HL-60/S4 treated with phorbol 12-myristate 13-acetate at 8.2 ng/mL for 4 days and 3 days (cell line): ENCODE measurements around the gene DLG3.

ENCODE experiments used
- in situ Hi-C: fragments of 300-500 bp; cut with MboI; formaldehyde crosslinking; loops from 2 replicates; pipeline ENCODE4 v1.15.0; 2022; ENCODE audit warnings: low sequenced_read_pairs

DLG3 gene

DNA sequence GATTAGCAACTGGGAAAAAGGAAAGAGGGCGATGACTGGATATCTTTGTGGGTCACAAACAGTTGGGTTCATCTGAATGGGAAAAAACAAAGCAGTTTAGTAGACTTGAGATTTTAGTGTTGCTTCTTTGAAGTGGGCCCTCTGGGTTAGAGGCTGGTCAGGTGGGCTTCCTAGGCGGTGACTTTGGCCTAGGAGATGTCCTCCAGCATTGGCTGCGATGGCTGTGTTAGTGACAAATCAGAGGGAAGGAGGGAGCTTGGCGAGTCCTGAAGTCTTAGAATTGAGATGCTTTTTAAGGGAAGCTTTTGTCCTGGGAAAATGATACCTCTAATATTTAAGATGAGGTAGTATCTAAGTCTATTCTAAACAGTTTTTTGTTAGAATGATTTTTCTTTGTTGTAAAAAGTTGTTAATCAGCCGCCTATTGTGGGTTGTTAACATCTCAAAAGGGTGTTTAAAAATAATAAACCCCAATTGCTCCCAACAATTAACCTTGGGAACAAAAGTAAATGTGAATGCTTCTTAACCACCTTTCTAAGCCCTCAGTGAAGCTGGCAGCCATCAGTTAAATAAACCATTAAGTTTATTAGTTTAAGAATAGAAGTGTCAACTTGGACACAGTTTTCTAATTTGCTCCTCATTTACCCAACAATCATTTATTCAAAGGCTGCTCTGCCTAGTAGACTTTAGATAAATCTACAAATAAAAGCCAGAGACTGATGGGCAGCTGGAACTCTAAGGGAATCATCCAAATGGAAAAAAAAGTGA, 31.7 kb downstream of the DLG3 start:
- in situ Hi-C loops, result no loop called here

- in situ Hi-C loops, result no loop called here
These were observed 32.5 kb downstream of the DLG3 start for GRCh38 chrX:70476934-70477733.

GRCh38 chrX:70477734-70478075, 33.1 kb downstream of the DLG3 start:
- in situ Hi-C loops, result no loop called here

- in situ Hi-C loops, result no loop called here
These were observed 34.1 kb downstream of the DLG3 start for GRCh38 chrX:70478526-70479245.

GRCh38 chrX:70479247-70479921, 34.7 kb downstream of the DLG3 start:
- in situ Hi-C loops, result no loop called here

DNA sequence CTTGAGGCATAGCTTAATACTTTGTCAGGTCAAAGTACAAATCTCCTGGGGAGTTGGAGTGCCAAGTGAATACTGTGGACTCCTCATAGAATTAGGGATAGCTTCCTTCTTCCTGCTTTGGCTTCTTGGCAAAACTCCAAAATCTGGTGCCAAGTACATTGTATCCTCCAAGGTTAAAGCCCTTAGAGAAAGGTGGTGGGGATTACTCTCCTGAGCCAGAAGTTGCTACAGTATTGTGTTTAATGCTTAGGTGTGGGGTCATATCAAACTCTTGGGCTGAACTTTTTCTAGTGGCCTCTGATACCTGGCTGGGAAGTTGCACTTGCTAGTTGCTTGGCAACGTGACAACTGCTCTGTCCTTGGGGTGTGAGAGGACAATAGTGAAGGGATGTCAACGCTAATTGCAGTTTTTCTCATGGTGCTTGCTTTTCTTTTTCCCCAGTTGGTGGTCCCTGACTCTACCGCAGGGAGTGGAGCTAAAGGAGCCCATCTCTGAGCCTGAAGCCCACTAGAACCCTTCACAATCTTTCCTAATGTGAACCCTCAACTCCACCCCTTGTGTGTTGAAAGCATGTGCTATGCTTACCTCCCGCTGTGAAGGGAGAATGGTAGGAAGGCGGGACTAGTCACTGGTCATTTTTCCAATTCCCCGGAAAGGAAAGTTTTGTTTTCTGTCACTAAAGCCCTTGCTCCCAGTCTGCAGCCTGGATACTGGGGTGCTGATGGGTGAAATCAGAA, 35.5 kb downstream of the DLG3 start:
- in situ Hi-C loops, result no loop called here

DNA sequence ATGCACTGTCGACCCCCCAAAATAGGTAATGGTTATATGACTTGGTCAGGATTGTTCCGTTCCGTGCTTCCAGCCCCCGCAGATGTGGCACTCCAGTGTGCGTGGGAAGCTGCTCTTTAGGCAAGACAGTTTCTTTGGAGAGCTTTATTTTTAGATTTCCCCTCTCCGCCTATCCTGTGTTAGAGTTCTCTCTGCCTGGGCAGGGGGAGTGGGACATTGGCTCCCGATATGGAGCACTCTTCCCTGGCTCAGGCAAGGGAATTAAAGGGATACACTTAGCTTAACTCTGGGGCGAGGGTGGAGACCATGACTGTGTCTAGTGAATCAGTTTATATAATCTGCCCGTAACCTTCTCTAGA, 36.0 kb downstream of the DLG3 start:
- in situ Hi-C loops, result no loop called here

GRCh38 chrX:70481471-70482270, 37.0 kb downstream of the DLG3 start:
- in situ Hi-C loops, result no loop called here

DNA sequence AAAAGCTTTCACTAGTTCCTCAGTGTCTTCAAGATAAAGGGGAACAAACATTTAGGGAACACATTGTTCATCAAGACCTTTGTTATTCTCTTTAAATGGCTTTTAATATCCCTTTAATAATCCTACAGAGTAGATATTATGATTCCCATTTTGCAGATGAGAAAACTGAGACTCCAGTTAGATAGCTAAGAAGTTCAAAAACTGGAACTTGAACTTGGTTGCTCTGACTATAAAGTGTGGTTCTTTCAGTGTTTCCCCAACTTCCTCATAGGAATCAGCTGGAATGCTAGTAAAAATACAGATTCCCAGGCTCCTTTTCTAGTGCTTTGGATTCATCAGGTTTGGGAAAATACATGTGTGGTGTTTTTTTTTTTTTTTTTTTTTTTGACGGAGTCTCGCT, 37.7 kb downstream of the DLG3 start:
- in situ Hi-C loops, result no loop called here

DNA sequence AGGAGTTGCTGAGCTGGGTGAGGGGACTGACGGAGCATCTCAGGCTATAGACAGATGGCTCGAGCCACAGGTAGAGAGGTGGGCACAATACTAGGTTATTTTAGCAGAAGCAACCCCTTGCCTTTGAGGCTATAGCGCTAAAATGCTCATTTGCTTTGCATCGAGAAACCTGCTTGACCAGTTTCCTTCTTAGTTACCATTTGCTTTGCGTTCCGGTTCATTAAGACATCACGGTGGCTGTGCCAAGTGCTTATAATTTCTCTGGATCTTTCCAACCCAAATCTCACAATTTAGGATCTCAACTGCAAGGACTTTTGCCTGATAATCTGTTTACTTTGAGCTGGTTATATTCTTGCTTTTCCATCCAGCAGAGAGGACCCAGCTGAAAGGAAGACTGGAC, 40.8 kb downstream of the DLG3 start:
- in situ Hi-C loops, result no loop called here

DNA sequence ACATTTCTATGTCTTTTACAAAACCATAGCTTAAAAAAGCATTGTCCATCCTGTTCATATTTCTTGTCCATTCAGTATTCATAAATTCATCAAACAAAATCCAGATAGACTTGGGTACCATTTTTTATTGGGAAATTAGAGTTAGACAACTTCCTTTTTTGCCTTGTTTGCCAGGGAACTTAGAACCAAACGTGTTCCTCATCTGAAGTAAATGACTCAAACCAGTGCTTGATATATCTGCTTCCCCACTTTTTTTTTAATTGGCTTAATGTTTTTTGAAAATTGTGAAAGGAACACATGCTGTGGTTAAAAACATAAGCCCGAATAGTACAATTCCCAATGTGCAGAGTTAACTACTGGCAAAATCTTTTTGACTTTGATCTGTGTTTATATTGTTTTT, 44.2 kb downstream of the DLG3 start:
- in situ Hi-C loops, result no loop called here

GRCh38 chrX:70494441-70494840, 49.8 kb downstream of the DLG3 start:
- in situ Hi-C loops, result no loop called here

GRCh38 chrX:70496491-70496890, 51.9 kb downstream of the DLG3 start:
- in situ Hi-C loops, result no loop called here

- in situ Hi-C loops, result no loop called here
These were observed 52.4 kb downstream of the DLG3 start for GRCh38 chrX:70497026-70497425.

- in situ Hi-C loops, result no loop called here
These were observed 53.5 kb downstream of the DLG3 start for GRCh38 chrX:70498129-70498528.

DNA sequence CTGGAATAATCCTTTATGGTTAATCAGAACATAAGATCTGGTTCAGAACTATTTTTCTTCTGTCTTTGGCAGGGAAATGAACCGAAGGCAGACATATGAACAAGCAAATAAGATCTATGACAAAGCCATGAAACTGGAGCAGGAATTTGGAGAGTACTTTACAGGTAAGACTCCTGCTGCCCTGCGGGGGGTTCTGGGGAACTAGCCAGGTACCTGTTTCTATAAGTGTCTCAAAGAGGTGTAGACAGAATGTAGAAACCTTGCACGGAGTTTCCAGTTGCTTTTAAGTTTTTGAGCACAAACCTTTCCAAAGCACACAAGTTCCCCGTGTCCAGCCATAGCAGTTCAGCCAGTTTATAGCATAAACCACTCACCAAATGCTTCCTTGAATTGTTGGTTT, 56.2 kb downstream of the DLG3 start:
- in situ Hi-C loops, result no loop called here

DNA sequence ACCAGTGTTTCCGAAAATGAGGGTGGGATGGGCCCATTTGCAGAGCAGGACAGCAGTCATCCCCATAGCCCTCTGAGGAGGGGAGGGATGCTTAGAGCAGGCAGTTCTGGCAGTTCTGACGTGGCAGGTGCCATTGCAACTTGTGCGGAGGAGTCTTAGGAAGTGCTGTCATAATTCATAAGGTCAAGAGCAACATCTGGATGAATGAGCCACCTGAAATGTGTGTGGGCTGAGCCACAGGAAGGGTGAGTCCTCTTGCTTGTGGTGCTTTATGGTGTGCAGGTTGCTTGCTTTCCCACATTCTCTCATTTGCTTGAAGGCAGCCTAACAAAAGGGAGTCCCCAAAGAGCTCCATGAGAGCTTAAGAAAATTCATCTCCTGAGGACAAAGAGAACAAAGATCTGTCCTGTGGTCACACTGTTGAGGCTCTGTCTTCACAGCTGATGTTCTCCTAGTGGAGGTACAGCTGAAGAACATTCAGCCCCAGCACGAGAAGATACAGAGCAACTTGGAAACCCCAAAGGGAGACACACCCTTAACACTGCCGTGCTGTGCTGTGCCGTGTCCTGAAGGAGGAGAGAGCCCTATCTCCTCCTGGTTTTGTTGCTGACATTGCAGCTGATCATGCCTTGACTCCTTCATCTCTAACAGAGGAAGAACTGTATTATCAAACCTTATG, 60.3 kb downstream of the DLG3 start:
- in situ Hi-C loops, result no loop called here

DNA sequence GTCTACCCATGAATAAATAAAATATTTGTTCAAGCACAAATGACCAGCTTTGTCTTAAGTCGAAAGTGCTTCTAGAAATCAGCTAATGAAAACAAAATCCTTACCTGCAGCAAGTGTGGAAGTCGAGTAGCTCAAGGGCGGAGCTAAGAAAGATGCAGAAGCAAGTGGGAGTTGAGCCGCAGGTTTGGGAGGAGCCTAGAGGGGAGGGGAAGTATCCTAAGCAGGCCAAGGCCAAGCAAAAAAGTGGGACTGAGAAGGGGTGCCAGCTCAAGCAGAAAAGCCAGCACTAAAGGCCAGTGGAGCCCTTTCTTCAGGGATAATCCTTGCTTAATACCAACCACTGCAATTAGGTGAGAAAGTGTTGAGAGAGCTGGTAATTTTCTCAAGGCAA, 60.8 kb downstream of the DLG3 start:
- in situ Hi-C loops, result no loop called here

DNA sequence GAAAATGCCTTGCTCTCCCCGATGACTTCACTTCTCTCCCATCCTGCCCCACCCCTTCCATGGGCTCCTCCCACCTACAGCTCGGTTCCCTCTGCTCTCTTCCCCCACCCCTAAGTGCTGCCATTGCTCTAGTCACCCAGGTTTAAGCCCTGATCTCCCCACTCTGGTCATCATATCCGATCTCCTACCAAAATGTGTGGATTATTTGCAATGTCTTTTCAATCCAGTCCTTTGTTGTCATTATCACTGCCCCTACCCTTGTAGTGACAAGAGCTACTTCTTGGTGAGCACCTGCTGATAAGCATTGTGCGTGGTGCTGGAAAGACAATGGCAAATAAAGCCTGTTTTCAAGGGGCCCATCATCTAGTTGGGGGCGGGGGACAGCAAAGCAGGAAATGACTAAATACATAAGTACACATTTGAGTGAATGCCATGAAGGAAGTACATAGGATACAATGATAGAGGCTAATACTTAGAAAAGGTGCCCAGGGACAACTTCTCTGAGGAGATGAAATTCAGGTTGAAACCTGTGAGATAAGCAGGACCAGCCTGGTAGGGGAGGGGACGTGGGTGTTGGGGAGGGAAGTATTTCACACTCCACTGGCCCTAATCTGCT, 63.8 kb downstream of the DLG3 start:
- in situ Hi-C loops, result no loop called here
